GM12875 (cell line): ENCODE measurements around the gene PRDM2.

ENCODE experiments used
- H3K4me3 ChIP-seq: one replicate; pipeline ENCODE4 v1.5.1; 2011; ENCODE audit warnings: low read depth, low read length, control low read depth
- CTCF ChIP-seq: IDR thresholded peaks from 2 replicates; pipeline ENCODE4 v1.5.1; 2011; ENCODE audit warnings: low read depth, mild to moderate bottlenecking, control low read depth, inconsistent platforms, low read length, moderate library complexity, borderline replicate concordance; ENCODE audit not compliant: insufficient read depth

Gene PRDM2

GRCh38 chr1:13757693-13758092 is 57.7 kb downstream of the PRDM2 start:
- TF ChIP-seq CTCF = no peak
- no peak overlapping the region for H3K4me3 ChIP-seq

GRCh38 chr1:13759072-13759471 is 59.1 kb downstream of the PRDM2 start:
- no peak overlapping the region for H3K4me3 ChIP-seq
- no peak for TF ChIP-seq CTCF

GRCh38 chr1:13760340-13760739 is 60.4 kb downstream of the PRDM2 start:
- TF ChIP-seq CTCF = no peak
- H3K4me3 ChIP-seq = no peak overlapping the region

- TF ChIP-seq CTCF = no peak
- H3K4me3 ChIP-seq = no peak overlapping the region
Measured at GRCh38 chr1:13760921-13761320, 60.9 kb downstream of the PRDM2 start.

- no peak overlapping the region for H3K4me3 ChIP-seq
- TF ChIP-seq CTCF = no peak
Measured at GRCh38 chr1:13761883-13762282, 61.9 kb downstream of the PRDM2 start.

- H3K4me3 ChIP-seq = no peak overlapping the region
- no peak for TF ChIP-seq CTCF
Measured at GRCh38 chr1:13762642-13763041, 62.7 kb downstream of the PRDM2 start.

GRCh38 chr1:13763222-13763621 is 63.2 kb downstream of the PRDM2 start:
- H3K4me3 ChIP-seq = no peak overlapping the region
- no peak for TF ChIP-seq CTCF
